Measurements from ENCODE around the gene GAK. TPM values are rescaled to one million over a fixed set of nuclear protein-coding genes. Genes with fewer than 3 reads are reported as not detected.
A peak's percentile ranks its signal among the peaks of the same experiment; 100 is the strongest.

The GAK gene
- total RNA-seq, 3 donors from 2014 or later (not counting 1 experiment from before 2014, with no cell fraction given): 349 to 358 (median 349) TPM

DNA sequence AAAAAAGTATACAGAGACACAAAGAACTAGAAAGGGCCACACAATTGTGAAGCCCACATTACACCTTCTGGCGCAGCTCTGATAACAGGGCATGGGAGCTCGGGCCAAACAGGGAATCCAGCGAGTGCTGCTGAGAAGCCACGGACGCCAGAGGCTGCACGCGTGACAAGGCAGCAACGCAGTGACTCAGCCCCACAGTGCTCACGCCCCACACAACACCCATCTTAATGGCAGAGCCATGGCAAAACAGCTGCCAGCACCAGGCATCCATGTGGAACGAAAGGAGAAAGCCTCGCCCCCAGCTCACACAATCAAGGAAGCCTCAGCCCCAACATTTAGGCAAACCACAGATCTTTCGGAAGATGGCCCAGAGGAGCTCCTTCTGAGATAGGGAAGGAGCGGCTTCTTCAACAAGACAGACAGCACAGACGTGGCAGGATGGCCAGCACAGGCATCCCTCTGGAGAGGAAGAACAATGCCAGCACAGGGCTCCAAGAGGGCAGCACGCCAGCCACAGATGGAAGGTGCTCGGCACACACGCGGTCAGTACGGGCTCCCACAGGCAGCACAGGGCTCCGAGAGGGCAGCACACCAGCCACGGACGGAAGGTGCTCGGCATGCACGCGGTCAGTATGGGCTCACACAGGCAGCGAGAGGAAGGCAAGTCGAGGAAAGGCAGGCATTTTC, 33.1 kb downstream of the GAK start:
- Mint-ChIP-seq H3K27me3 (ENCODE audit: low read depth in 2 of 2) (no peaks in the 10 kb centered on the region), H3K4me3 (no peak overlapping the region), H3K4me1 (peaks cover 13 to 26% of the 10 kb centered on the region in 2 donors), H3K9me3 (no peaks in the 10 kb centered on the region), H3K36me3 (no peaks in the 10 kb centered on the region), H3K27ac (peak overlapping the region in 1 of 2 donors; percentile 59)
- Histone ChIP-seq H3K4me1 (ENCODE audit: control insufficient read depth, insufficient read depth, low read length) (no peaks in the 10 kb centered on the region), H3K9me3 (ENCODE audit: control insufficient read depth, insufficient read depth, low read length) (no peaks in the 10 kb centered on the region), H3K4me3 (ENCODE audit: low read length) (no peak overlapping the region), H3K36me3 (ENCODE audit: control insufficient read depth, insufficient read depth, low read length) (peaks cover 32% of the 10 kb centered on the region), H3K27me3 (ENCODE audit: control insufficient read depth, insufficient read depth, low read length) (no peaks in the 10 kb centered on the region), H3K27ac (ENCODE audit: low read length) (no peak overlapping the region)
- intact Hi-C loops (cut with micrococcal nuclease): no loop called here
- WGBS (ENCODE audit: insufficient coverage): 94% methylated on average over 27 of the region's 27 CpGs
- DNase-seq (no peak), ATAC-seq (no peak)
- TF ChIP-seq, protein P1, sequence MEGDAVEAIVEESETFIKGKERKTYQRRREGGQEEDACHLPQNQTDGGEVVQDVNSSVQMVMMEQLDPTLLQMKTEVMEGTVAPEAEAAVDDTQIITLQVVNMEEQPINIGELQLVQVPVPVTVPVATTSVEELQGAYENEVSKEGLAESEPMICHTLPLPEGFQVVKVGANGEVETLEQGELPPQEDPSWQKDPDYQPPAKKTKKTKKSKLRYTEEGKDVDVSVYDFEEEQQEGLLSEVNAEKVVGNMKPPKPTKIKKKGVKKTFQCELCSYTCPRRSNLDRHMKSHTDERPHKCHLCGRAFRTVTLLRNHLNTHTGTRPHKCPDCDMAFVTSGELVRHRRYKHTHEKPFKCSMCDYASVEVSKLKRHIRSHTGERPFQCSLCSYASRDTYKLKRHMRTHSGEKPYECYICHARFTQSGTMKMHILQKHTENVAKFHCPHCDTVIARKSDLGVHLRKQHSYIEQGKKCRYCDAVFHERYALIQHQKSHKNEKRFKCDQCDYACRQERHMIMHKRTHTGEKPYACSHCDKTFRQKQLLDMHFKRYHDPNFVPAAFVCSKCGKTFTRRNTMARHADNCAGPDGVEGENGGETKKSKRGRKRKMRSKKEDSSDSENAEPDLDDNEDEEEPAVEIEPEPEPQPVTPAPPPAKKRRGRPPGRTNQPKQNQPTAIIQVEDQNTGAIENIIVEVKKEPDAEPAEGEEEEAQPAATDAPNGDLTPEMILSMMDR (IDR thresholded peaks at IDR 0.05): no peak

GRCh38 chr4:898123-898522, 34.0 kb downstream of the GAK start:
- 96% methylated on average over 15 of the region's 15 CpGs for WGBS (ENCODE audit: insufficient coverage)
- Mint-ChIP-seq H3K4me1 (peaks cover 13 to 24% of the 10 kb centered on the region in 2 donors), H3K36me3 (no peaks in the 10 kb centered on the region), H3K27me3 (ENCODE audit: low read depth in 2 of 2) (no peaks in the 10 kb centered on the region), H3K4me3 (no peak overlapping the region), H3K9me3 (no peaks in the 10 kb centered on the region), H3K27ac (no peak overlapping the region)
- TF ChIP-seq, protein P1 (IDR thresholded peaks at IDR 0.05): no peak
- no peak for ATAC-seq
- Histone ChIP-seq H3K4me1 (ENCODE audit: control insufficient read depth, insufficient read depth, low read length) (no peaks in the 10 kb centered on the region), H3K27ac (ENCODE audit: low read length) (no peak overlapping the region), H3K36me3 (ENCODE audit: control insufficient read depth, insufficient read depth, low read length) (peaks cover 35% of the 10 kb centered on the region), H3K9me3 (ENCODE audit: control insufficient read depth, insufficient read depth, low read length) (no peaks in the 10 kb centered on the region), H3K4me3 (ENCODE audit: low read length) (no peak overlapping the region), H3K27me3 (ENCODE audit: control insufficient read depth, insufficient read depth, low read length) (no peaks in the 10 kb centered on the region)
- no peak for DNase-seq
- intact Hi-C loops (cut with micrococcal nuclease): no loop called here

- DNase-seq (no peak), ATAC-seq (no peak)
- Histone ChIP-seq H3K36me3 (ENCODE audit: control insufficient read depth, insufficient read depth, low read length) (peaks cover 44% of the 10 kb centered on the region), H3K4me1 (ENCODE audit: control insufficient read depth, insufficient read depth, low read length) (no peaks in the 10 kb centered on the region), H3K27ac (ENCODE audit: low read length) (no peak overlapping the region), H3K4me3 (ENCODE audit: low read length) (no peak overlapping the region), H3K27me3 (ENCODE audit: control insufficient read depth, insufficient read depth, low read length) (no peaks in the 10 kb centered on the region), H3K9me3 (ENCODE audit: control insufficient read depth, insufficient read depth, low read length) (no peaks in the 10 kb centered on the region)
- Mint-ChIP-seq H3K27ac (peak overlapping the region in 1 of 2 donors; percentile 36), H3K4me3 (no peak overlapping the region), H3K36me3 (no peaks in the 10 kb centered on the region), H3K9me3 (no peaks in the 10 kb centered on the region), H3K4me1 (peaks cover 13 to 16% of the 10 kb centered on the region in 2 donors), H3K27me3 (ENCODE audit: low read depth in 2 of 2) (no peaks in the 10 kb centered on the region)
- intact Hi-C loops (cut with micrococcal nuclease): no loop called here
- WGBS (ENCODE audit: insufficient coverage): 98% methylated on average over 20 of the region's 20 CpGs
- TF ChIP-seq, protein P1 (IDR thresholded peaks at IDR 0.05): no peak
Observed at GRCh38 chr4:896630-897029, 35.5 kb downstream of the GAK start.

- ATAC-seq (no peak), DNase-seq (no peak)
- TF ChIP-seq, protein P1 (IDR thresholded peaks at IDR 0.05): no peak
- no peaks in the 10 kb centered on the region for H3K4me1 ChIP-seq (ENCODE audit: control insufficient read depth, insufficient read depth, low read length)
- H3K27ac ChIP-seq (ENCODE audit: low read length): no peak overlapping the region
- no peaks in the 10 kb centered on the region for H3K27me3 ChIP-seq (ENCODE audit: control insufficient read depth, insufficient read depth, low read length)
- WGBS (ENCODE audit: insufficient coverage): 96% methylated on average over 13 of the region's 13 CpGs
- H3K9me3 Mint-ChIP-seq: no peaks in the 10 kb centered on the region
- H3K36me3 Mint-ChIP-seq: no peaks in the 10 kb centered on the region
- no peaks in the 10 kb centered on the region for H3K27me3 Mint-ChIP-seq (ENCODE audit: low read depth in 2 of 2)
- peak overlapping the region in 1 of 2 donors; percentile 36 for H3K27ac Mint-ChIP-seq
- intact Hi-C loops (cut with micrococcal nuclease): no loop called here
- no peak overlapping the region for H3K4me3 Mint-ChIP-seq
- H3K36me3 ChIP-seq (ENCODE audit: control insufficient read depth, insufficient read depth, low read length): peaks cover 44% of the 10 kb centered on the region
- H3K4me1 Mint-ChIP-seq: peaks cover 13 to 16% of the 10 kb centered on the region in 2 donors
- no peak overlapping the region for H3K4me3 ChIP-seq (ENCODE audit: low read length)
- no peaks in the 10 kb centered on the region for H3K9me3 ChIP-seq (ENCODE audit: control insufficient read depth, insufficient read depth, low read length)
Observed at GRCh38 chr4:896216-896615, 35.9 kb downstream of the GAK start.

Data from natural killer cell (primary cell).